Kidney epithelial cell (primary cell): Measurements from ENCODE around the gene TRIM26. TPM values are rescaled to one million over a fixed set of nuclear protein-coding genes. Genes with fewer than 3 reads are reported as not detected.

ENCODE experiments used
- DNase-seq: peaks from one replicate; pipeline ENCODE4 v3.0.0-alpha.2; 2010; ENCODE audit warnings: low read depth
- H3K27me3 ChIP-seq: 2 replicates; pipeline ENCODE4 v1.6.0; 2011; ENCODE audit warnings: low read length; ENCODE audit not compliant: control insufficient read depth, insufficient read depth
- H3K36me3 ChIP-seq: 2 replicates; pipeline ENCODE4 v1.5.1; 2011; ENCODE audit warnings: low read length; ENCODE audit not compliant: control insufficient read depth, insufficient read depth
- H3K4me3 ChIP-seq: 2 replicates; pipeline ENCODE4 v1.5.1; 2011; ENCODE audit warnings: low read depth, mild to moderate bottlenecking, control low read depth, low read length
- CTCF ChIP-seq: IDR thresholded peaks from 2 replicates; pipeline ENCODE4 v1.5.1; 2011; ENCODE audit warnings: mild to moderate bottlenecking, moderate library complexity, low read length, control low read depth, inconsistent platforms; ENCODE audit not compliant: insufficient read depth, poor library complexity, severe bottlenecking
- total RNA-seq: library from RNA; depleted of rRNA; stranded (reverse); fragments of >200 nt; gene quantifications from 2 replicates; pipeline ENCODE4 v1.2.3, GENCODE V29; 2015

Gene TRIM26
- total RNA-seq, 1 donor from 2014 or later, result 42.0 TPM

- DNase-seq, result no peak
- Histone ChIP-seq H3K27me3 (no peaks in the 10 kb centered on the region), H3K4me3 (no peak overlapping the region), H3K36me3 (no peaks in the 10 kb centered on the region)
- TF ChIP-seq CTCF, result no peak
These were observed 31.4 kb upstream of the TRIM26 start for GRCh38 chr6:30244560-30244959.

- no peak for DNase-seq
- Histone ChIP-seq H3K4me3 (no peak overlapping the region), H3K36me3 (no peaks in the 10 kb centered on the region), H3K27me3 (peaks cover 2% of the 10 kb centered on the region)
- peak; percentile 15 for TF ChIP-seq CTCF
These were observed 25.1 kb upstream of the TRIM26 start for GRCh38 chr6:30238178-30238795.

- DNase-seq, result no peak
- H3K36me3 ChIP-seq, result no peaks in the 10 kb centered on the region
- H3K27me3 ChIP-seq, result peaks cover 2% of the 10 kb centered on the region
- no peak overlapping the region for H3K4me3 ChIP-seq
- no peak for TF ChIP-seq CTCF
These were observed 21.1 kb upstream of the TRIM26 start for GRCh38 chr6:30234356-30234755.

GRCh38 chr6:30231067-30231466, 17.9 kb upstream of the TRIM26 start:
- no peak for TF ChIP-seq CTCF
- DNase-seq, result no peak
- Histone ChIP-seq H3K27me3 (no peaks in the 10 kb centered on the region), H3K4me3 (no peak overlapping the region), H3K36me3 (no peaks in the 10 kb centered on the region)

GRCh38 chr6:30227763-30228487, 14.7 kb upstream of the TRIM26 start:
- Histone ChIP-seq H3K27me3 (no peaks in the 10 kb centered on the region), H3K36me3 (no peaks in the 10 kb centered on the region)
- TF ChIP-seq CTCF, result no peak

GRCh38 chr6:30227242-30227722, 14.1 kb upstream of the TRIM26 start:
- Histone ChIP-seq H3K27me3 (no peaks in the 10 kb centered on the region), H3K36me3 (no peaks in the 10 kb centered on the region), H3K4me3 (no peak overlapping the region)
- no peak for DNase-seq
- TF ChIP-seq CTCF, result no peak

More at GRCh38 chr6:30227763-30228487, 14.7 kb upstream of the TRIM26 start:
- no peak overlapping the region for H3K4me3 ChIP-seq
- DNase-seq, result no peak
